Neural progenitor cell (in vitro differentiated cells): ENCODE measurements around the gene FHOD3. TPM values are rescaled to one million over a fixed set of nuclear protein-coding genes. Genes with fewer than 3 reads are reported as not detected.

Source experiments
- DNase-seq: peaks from one replicate; pipeline ENCODE4 v3.0.0-alpha.2; 2016; ENCODE audit warnings: low spot score
- H2AFZ ChIP-seq: fragments of 200-600 bp; sonication (generic); replicated peaks from 2 replicates; pipeline ENCODE4 v1.6.1; 2016; ENCODE audit warnings: antibody characterized with exemption
- H3F3A ChIP-seq: fragments of 200-600 bp; sonication (generic); 2 replicates; pipeline ENCODE4 v1.6.1; 2016; ENCODE audit warnings: antibody characterized with exemption, low read depth
- H3K27ac ChIP-seq: fragments of 200-600 bp; sonication (generic); 2 replicates; pipeline ENCODE4 v1.5.1; 2016; ENCODE audit warnings: mild to moderate bottlenecking
- H3K27me3 ChIP-seq: fragments of 200-600 bp; sonication (generic); 2 replicates; pipeline ENCODE4 v1.6.1; 2016; ENCODE audit warnings: mild to moderate bottlenecking, moderate library complexity
- H3K36me3 ChIP-seq: fragments of 200-600 bp; sonication (generic); 2 replicates; pipeline ENCODE4 v1.5.1; 2016
- H3K4me1 ChIP-seq: fragments of 200-600 bp; sonication (generic); 2 replicates; pipeline ENCODE4 v1.6.1; 2016; ENCODE audit warnings: mixed run types
- H3K4me2 ChIP-seq: fragments of 200-600 bp; sonication (generic); 2 replicates; pipeline ENCODE4 v1.6.1; 2016
- H3K4me3 ChIP-seq: fragments of 200-600 bp; sonication (generic); 2 replicates; pipeline ENCODE4 v1.5.1; 2016
- H3K79me2 ChIP-seq: fragments of 200-600 bp; sonication (generic); 2 replicates; pipeline ENCODE4 v1.6.1; 2016; ENCODE audit warnings: low read depth
- H3K9ac ChIP-seq: fragments of 200-600 bp; sonication (generic); 2 replicates; pipeline ENCODE4 v1.6.1; 2016
- H3K9me3 ChIP-seq: fragments of 200-600 bp; sonication (generic); 2 replicates; pipeline ENCODE4 v1.5.1; 2016; ENCODE audit warnings: low read depth
- H4K20me1 ChIP-seq: fragments of 200-600 bp; sonication (generic); 2 replicates; pipeline ENCODE4 v1.6.1; 2016; ENCODE audit warnings: low read depth
- H3K27ac Mint-ChIP-seq: 3 replicates; pipeline ENCODE4 v1.8.0; 2021; ENCODE audit warnings: mixed read lengths
- H3K27me3 Mint-ChIP-seq: 2 replicates; pipeline ENCODE4 v1.8.0; 2022; ENCODE audit warnings: low read depth, mild to moderate bottlenecking, inconsistent platforms, moderate library complexity, mixed read lengths; ENCODE audit not compliant: insufficient read depth
- H3K36me3 Mint-ChIP-seq: 3 replicates; pipeline ENCODE4 v1.8.0; 2021; ENCODE audit warnings: mixed read lengths
- H3K4me1 Mint-ChIP-seq: 3 replicates; pipeline ENCODE4 v1.8.0; 2021; ENCODE audit warnings: mixed read lengths
- H3K4me3 Mint-ChIP-seq: 3 replicates; pipeline ENCODE4 v1.8.0; 2021; ENCODE audit warnings: mild to moderate bottlenecking, moderate library complexity, mixed read lengths
- H3K9me3 Mint-ChIP-seq: 3 replicates; pipeline ENCODE4 v1.8.0; 2020; ENCODE audit warnings: mixed read lengths
- CTCF ChIP-seq: fragments of 200-600 bp; sonication (generic); IDR thresholded peaks from 2 replicates; pipeline ENCODE4 v1.5.1; 2017; ENCODE audit warnings: antibody characterized with exemption, mild to moderate bottlenecking
- EZH2 ChIP-seq: fragments of 200-600 bp; sonication (generic); IDR thresholded peaks from 2 replicates; pipeline ENCODE4 v1.6.1; 2017; ENCODE audit warnings: antibody characterized with exemption, mild to moderate bottlenecking, moderate library complexity
- EZH2phosphoT487 ChIP-seq: fragments of 200-600 bp; sonication (generic); IDR thresholded peaks from 2 replicates; pipeline ENCODE4 v1.6.1; 2017; ENCODE audit warnings: antibody characterized with exemption
- total RNA-seq: library from RNA; depleted of rRNA; stranded (reverse); fragments of >200 nt; gene quantifications from 2 replicates; pipeline ENCODE4 v1.2.3, GENCODE V29; 2015; ENCODE audit warnings: low replicate concordance

The FHOD3 gene
- total RNA-seq, 1 donor from 2014 or later = 69.7 TPM

GRCh38 chr18:36711014-36711725, 413.7 kb downstream of the FHOD3 start:
- no peak overlapping the region for H3K27ac Mint-ChIP-seq
- H3K27ac ChIP-seq = no peak overlapping the region

GRCh38 chr18:36711813-36712444, 414.4 kb downstream of the FHOD3 start:
- Histone ChIP-seq H3K79me2 (no peaks in the 10 kb centered on the region), H3K36me3 (no peaks in the 10 kb centered on the region), H3K4me3 (no peak overlapping the region), H3K27ac (no peak overlapping the region), H3K9ac (no peak overlapping the region), H3K4me2 (no peak overlapping the region), H3K4me1 (peaks cover 5% of the 10 kb centered on the region), H3K27me3 (no peaks in the 10 kb centered on the region), H4K20me1 (no peaks in the 10 kb centered on the region), H3F3A (no peaks in the 10 kb centered on the region), H3K9me3 (no peaks in the 10 kb centered on the region), H2AFZ (no peak overlapping the region)
- Mint-ChIP-seq H3K9me3 (no peaks in the 10 kb centered on the region), H3K27me3 (peaks cover 2% of the 10 kb centered on the region), H3K27ac (no peak overlapping the region), H3K4me1 (peaks cover 14% of the 10 kb centered on the region), H3K4me3 (no peak overlapping the region), H3K36me3 (peaks cover 13% of the 10 kb centered on the region)
- DNase-seq = no peak
- TF ChIP-seq EZH2phosphoT487 = no peak
- TF ChIP-seq CTCF = no peak
- TF ChIP-seq EZH2 = no peak

More at GRCh38 chr18:36711014-36711725, 413.7 kb downstream of the FHOD3 start:
- Histone ChIP-seq H2AFZ (no peak overlapping the region), H3K27me3 (no peaks in the 10 kb centered on the region), H3K9me3 (no peaks in the 10 kb centered on the region), H3K36me3 (no peaks in the 10 kb centered on the region), H3K4me2 (no peak overlapping the region), H3K9ac (no peak overlapping the region), H3K79me2 (no peaks in the 10 kb centered on the region), H3K4me1 (peaks cover 5% of the 10 kb centered on the region), H4K20me1 (no peaks in the 10 kb centered on the region), H3K4me3 (no peak overlapping the region), H3F3A (no peaks in the 10 kb centered on the region)
- Mint-ChIP-seq H3K4me1 (peaks cover 19% of the 10 kb centered on the region), H3K27me3 (peaks cover 2% of the 10 kb centered on the region), H3K9me3 (no peaks in the 10 kb centered on the region), H3K36me3 (peaks cover 15% of the 10 kb centered on the region), H3K4me3 (no peak overlapping the region)
- TF ChIP-seq CTCF (no peak), EZH2phosphoT487 (no peak), EZH2 (no peak)
- DNase-seq = no peak

- Mint-ChIP-seq H3K27ac (no peak overlapping the region), H3K36me3 (peaks cover 17% of the 10 kb centered on the region), H3K4me3 (no peak overlapping the region), H3K9me3 (no peaks in the 10 kb centered on the region), H3K4me1 (peaks cover 12% of the 10 kb centered on the region), H3K27me3 (peaks cover 2% of the 10 kb centered on the region)
- Histone ChIP-seq H3K4me1 (peaks cover 5% of the 10 kb centered on the region), H3K4me3 (no peak overlapping the region), H3K4me2 (no peak overlapping the region), H3K27ac (no peak overlapping the region), H3K9ac (no peak overlapping the region), H3K9me3 (no peaks in the 10 kb centered on the region), H4K20me1 (no peaks in the 10 kb centered on the region), H3K27me3 (no peaks in the 10 kb centered on the region), H3F3A (no peaks in the 10 kb centered on the region), H2AFZ (no peak overlapping the region), H3K79me2 (no peaks in the 10 kb centered on the region), H3K36me3 (no peaks in the 10 kb centered on the region)
- TF ChIP-seq CTCF (peak; percentile 14), EZH2 (no peak), EZH2phosphoT487 (no peak)
- DNase-seq = no peak
Observed at GRCh38 chr18:36714476-36714875, 417.0 kb downstream of the FHOD3 start.
